H1 (cell line): ENCODE measurements around the gene KPNA4. TPM values are rescaled to one million over a fixed set of nuclear protein-coding genes. Genes with fewer than 3 reads are reported as not detected.

Experiments used
- CTCF ChIA-PET: fragments of 300-600 bp; sonication (Branson Sonifier 250); formaldehyde crosslinking; loops from one replicate; lab custom pipeline; 2021; ENCODE audit not compliant: partially characterized antibody; lab: Charles Lee
- POLR2A ChIA-PET: fragments of 300-600 bp; sonication (Branson Sonifier 250); formaldehyde crosslinking; loops from one replicate; lab custom pipeline; 2021; ENCODE audit warnings: inconsistent platforms; ENCODE audit not compliant: partially characterized antibody; lab: Charles Lee
- DNase-seq, 2 experiments: peaks; one replicate each; pipeline versions ENCODE4 v3.0.0 to v3.0.0-alpha.2; 2010 to 2022; ENCODE audit warnings: low spot score in 2 of 2, low read depth in 1 of 2, mixed read lengths in 1 of 2
- FAIRE-seq: peaks from 2 replicates; lab custom pipeline; 2011; peaks lifted over from hg19 to GRCh38; lab: Jason Lieb, UNC
- H2AFZ ChIP-seq: 2 replicates; pipeline ENCODE4 v1.8.1; 2012; ENCODE audit warnings: low read length, inconsistent platforms
- H2AK5ac ChIP-seq: 2 replicates; pipeline ENCODE4 v1.6.1; 2013; ENCODE audit warnings: low read depth, low read length
- H2BK120ac ChIP-seq: replicated peaks from 2 replicates; pipeline ENCODE3; 2013; ENCODE audit warnings: low read depth, low read length, inconsistent platforms
- H2BK12ac ChIP-seq: 2 replicates; pipeline ENCODE4 v1.6.1; 2013; ENCODE audit warnings: low read depth, low read length
- H2BK15ac ChIP-seq: 2 replicates; pipeline ENCODE4 v1.6.1; 2013; ENCODE audit warnings: low read length
- H2BK20ac ChIP-seq: 2 replicates; pipeline ENCODE4 v1.6.1; 2013; ENCODE audit warnings: low read length
- H2BK5ac ChIP-seq: 2 replicates; pipeline ENCODE4 v1.6.1; 2013; ENCODE audit warnings: low read depth, low read length
- H3K14ac ChIP-seq: 2 replicates; pipeline ENCODE4 v1.6.1; 2013; ENCODE audit warnings: inconsistent platforms; ENCODE audit not compliant: insufficient read length
- H3K18ac ChIP-seq: 2 replicates; pipeline ENCODE4 v1.6.1; 2013; ENCODE audit warnings: low read length; ENCODE audit errors: extremely low read depth
- H3K23ac ChIP-seq: 2 replicates; pipeline ENCODE4 v1.6.1; 2013; ENCODE audit warnings: inconsistent platforms; ENCODE audit not compliant: insufficient read length
- H3K23me2 ChIP-seq: 2 replicates; pipeline ENCODE4 v1.6.1; 2013; ENCODE audit warnings: low read depth, low read length
- H3K27ac ChIP-seq: 2 replicates; pipeline ENCODE4 v1.6.1; 2011; ENCODE audit warnings: low read depth, low read length, inconsistent platforms
- H3K27me3 ChIP-seq, 4 experiments: replicated peaks in 1 of 4; 1 replicate in 1 of 4; 2 replicates in 3 of 4; pipeline versions ENCODE4 v1.6.1 to v1.8.1; 2011 to 2013; ENCODE audit warnings: low read length in 3 of 4, mild to moderate bottlenecking in 3 of 4, inconsistent platforms in 2 of 4, mixed read lengths in 2 of 4, moderate library complexity in 1 of 4; ENCODE audit not compliant: control insufficient read depth in 3 of 4, insufficient read depth in 3 of 4; ENCODE audit errors: extremely low read depth in 1 of 4
- H3K36me3 ChIP-seq, 4 experiments: 2 replicates each; pipeline versions ENCODE4 v1.6.1 to v1.8.1; 2011 to 2013; ENCODE audit warnings: mild to moderate bottlenecking in 4 of 4, low read length in 3 of 4, moderate library complexity in 2 of 4, control low read depth in 1 of 4, inconsistent platforms in 1 of 4; ENCODE audit not compliant: insufficient read depth in 4 of 4, control insufficient read depth in 2 of 4
- H3K4ac ChIP-seq: replicated peaks from 2 replicates; pipeline ENCODE3; 2013; ENCODE audit warnings: low read length, low read depth, mixed read lengths, inconsistent platforms; ENCODE audit not compliant: insufficient read length
- H3K4me1 ChIP-seq, 4 experiments: replicated peaks in 1 of 4; 1 replicate in 1 of 4; 2 replicates in 3 of 4; pipeline versions ENCODE4 v1.6.1 to v1.8.1; 2011 to 2013; ENCODE audit warnings: low read length in 3 of 4, inconsistent platforms in 2 of 4, mixed read lengths in 1 of 4; ENCODE audit not compliant: insufficient read depth in 4 of 4, control insufficient read depth in 3 of 4
- H3K4me2 ChIP-seq, 2 experiments: 2 replicates each; pipeline versions ENCODE4 v1.6.1 to v1.8.1; 2011 to 2013; ENCODE audit warnings: low read depth in 2 of 2, low read length in 2 of 2, control low read depth in 1 of 2, inconsistent platforms in 1 of 2, mild to moderate bottlenecking in 1 of 2; ENCODE audit not compliant: insufficient read depth in 1 of 2
- H3K4me3 ChIP-seq, 4 experiments: fragments of 200-600, 300-600 bp in 1 of 4; sonication (generic), shearing (Covaris generic), sonication (Bioruptor Twin) in 1 of 4; 2 replicates each; pipeline versions ENCODE4 v1.5.1 to v1.8.1; 2011 to 2016; ENCODE audit warnings: low read length in 4 of 4, low read depth in 3 of 4, control low read depth in 2 of 4, inconsistent platforms in 2 of 4, mild to moderate bottlenecking in 2 of 4, mixed read lengths in 1 of 4, moderate library complexity in 1 of 4; ENCODE audit not compliant: insufficient read depth in 2 of 4; ENCODE audit errors: extremely low read depth in 1 of 4
- H3K56ac ChIP-seq: replicated peaks from 2 replicates; pipeline ENCODE3; 2013; ENCODE audit warnings: low read depth, mild to moderate bottlenecking, mixed read lengths, low read length, inconsistent platforms; ENCODE audit not compliant: insufficient read length
- H3K79me1 ChIP-seq: 2 replicates; pipeline ENCODE4 v1.6.1; 2013; ENCODE audit warnings: low read depth, low read length, control low read depth
- H3K79me2 ChIP-seq, 2 experiments: 2 replicates each; pipeline versions ENCODE4 v1.6.1 to v1.8.1; 2012 to 2013; ENCODE audit warnings: low read length in 2 of 2, mild to moderate bottlenecking in 2 of 2, inconsistent platforms in 1 of 2; ENCODE audit not compliant: insufficient read depth in 2 of 2, control insufficient read depth in 1 of 2
- H3K9ac ChIP-seq, 4 experiments: replicated peaks in 1 of 4; 1 replicate in 1 of 4; 2 replicates in 3 of 4; pipeline versions ENCODE4 v1.6.1 to v1.8.1; 2011 to 2013; ENCODE audit warnings: low read depth in 3 of 4, low read length in 3 of 4, control low read depth in 2 of 4, mild to moderate bottlenecking in 2 of 4, moderate library complexity in 2 of 4, inconsistent platforms in 1 of 4; ENCODE audit errors: extremely low read depth in 1 of 4
- H3K9me3 ChIP-seq, 2 experiments: 2 replicates each; pipeline versions ENCODE4 v1.6.1 to v1.8.1; 2012 to 2013; ENCODE audit warnings: mild to moderate bottlenecking in 2 of 2, moderate library complexity in 2 of 2, control low read depth in 1 of 2, inconsistent platforms in 1 of 2, low read depth in 1 of 2, low read length in 1 of 2, mixed read lengths in 1 of 2; ENCODE audit not compliant: insufficient read depth in 2 of 2
- H4K20me1 ChIP-seq, 2 experiments: replicated peaks in 1 of 2; 2 replicates each; pipeline versions ENCODE3 to v1.8.1; 2011 to 2013; ENCODE audit warnings: inconsistent platforms in 2 of 2, low read length in 2 of 2, mild to moderate bottlenecking in 1 of 2; ENCODE audit not compliant: insufficient read depth in 2 of 2, control insufficient read depth in 1 of 2
- H4K5ac ChIP-seq: 2 replicates; pipeline ENCODE4 v1.6.1; 2013; ENCODE audit warnings: low read length, low read depth, mixed read lengths, inconsistent platforms; ENCODE audit not compliant: insufficient read length
- H4K8ac ChIP-seq: 2 replicates; pipeline ENCODE4 v1.8.0; 2013; ENCODE audit warnings: mild to moderate bottlenecking, moderate library complexity, low read length, inconsistent platforms; ENCODE audit not compliant: insufficient read depth; ENCODE audit errors: extremely low read depth
- H4K91ac ChIP-seq: replicated peaks from 2 replicates; pipeline ENCODE3; 2013; ENCODE audit warnings: low read length, mixed read lengths, inconsistent platforms; ENCODE audit not compliant: insufficient read length
- BRCA1 ChIP-seq: IDR thresholded peaks from 2 replicates; pipeline ENCODE4 v1.6.1; 2012; ENCODE audit warnings: low read depth, low read length, improper control_type of control experiment
- EGR1 ChIP-seq: IDR thresholded peaks from 2 replicates; pipeline ENCODE4 v1.6.1; 2011; ENCODE audit warnings: low read depth, low read length, borderline replicate concordance
- FOSL1 ChIP-seq: IDR thresholded peaks from 2 replicates; pipeline ENCODE4 v1.6.1; 2011; ENCODE audit warnings: mild to moderate bottlenecking, low read depth, low read length, moderate library complexity; ENCODE audit not compliant: insufficient read depth
- GTF2F1 ChIP-seq: IDR thresholded peaks from 2 replicates; pipeline ENCODE4 v1.6.1; 2012; ENCODE audit warnings: low read depth, low read length, improper control_type of control experiment, borderline replicate concordance
- HDAC6 ChIP-seq: IDR thresholded peaks from one replicate; pipeline ENCODE4 v1.7.1; 2012; ENCODE audit warnings: low read depth, mild to moderate bottlenecking, inconsistent platforms, low read length, moderate library complexity
- KDM4A ChIP-seq: IDR thresholded peaks from one replicate; pipeline ENCODE4 v1.7.1; 2012; ENCODE audit warnings: low read depth, mild to moderate bottlenecking, moderate library complexity, low read length, inconsistent platforms; ENCODE audit not compliant: severe bottlenecking
- KDM5A ChIP-seq: fragments of 200-600 bp; IDR thresholded peaks from 2 replicates; pipeline ENCODE4 v1.7.1; 2012; ENCODE audit warnings: mild to moderate bottlenecking, low read length, inconsistent platforms, mixed read lengths
- PHF8 ChIP-seq: fragments of 200-600 bp; sonication (generic); conservative IDR thresholded peaks from 2 replicates; pipeline ENCODE4 v1.7.1; 2012; ENCODE audit warnings: low read depth, mild to moderate bottlenecking, inconsistent platforms, low read length, moderate library complexity
- WGBS, 2 experiments: shearing (Covaris generic) in 1 of 2; methylation state at CpG; one replicate each; pipeline versions ENCODE4 v1.1.6 to v1.1.7; 2013 to 2015; ENCODE audit warnings: low lambda C conversion rate in 2 of 2, mixed read lengths in 2 of 2, inconsistent platforms in 1 of 2, low coverage in 1 of 2, missing lambda C conversion rate in 1 of 2; ENCODE audit not compliant: insufficient replicate concordance in 2 of 2, insufficient coverage in 1 of 2, insufficient read length in 1 of 2; ENCODE audit errors: extremely low coverage in 1 of 2, missing lambda C conversion rate in 1 of 2; 5-methylcytosine and 5-hydroxymethylcytosine counted together
- polyA plus RNA-seq, 7 experiments: library from polyadenylated mRNA; depleted of rRNA in 3 of 7; stranded (reverse) in 5 of 7; unstranded in 2 of 7; fragments of >200 nt in 5 of 7; fragments of 200-250 nt in 2 of 7; gene quantifications; 1 replicate in 5 of 7; 2 replicates in 1 of 7; 4 replicates in 1 of 7; pipeline versions ENCODE4 v1.2.1 to v1.2.3, GENCODE V29; 2011 to 2013; ENCODE audit warnings: missing spikeins in 2 of 7, mixed read lengths in 2 of 7
- total RNA-seq: library from RNA; stranded (reverse); fragmentation: NEBNext Ultra II Directional; extraction: Animal tissue kit (Norgen Biotek cat#: 25700); gene quantifications from 2 replicates; pipeline ENCODE4 v1.2.1, GENCODE V29; 2021
- TF ChIP-seq, protein P1 (sequence below): IDR thresholded peaks from 2 replicates; pipeline ENCODE4 v1.6.1; 2012; ENCODE audit warnings: inconsistent platforms
- TF ChIP-seq, protein P2 (sequence below): IDR thresholded peaks from 2 replicates; pipeline ENCODE4 v1.6.1; 2012; ENCODE audit warnings: inconsistent platforms

The KPNA4 gene
- total and polyA plus RNA-seq, 2 of the 8 experiments (the other 6 are each of a cell fraction or from before 2014, with no cell fraction given), result 13.2 to 81.9 TPM

DNA sequence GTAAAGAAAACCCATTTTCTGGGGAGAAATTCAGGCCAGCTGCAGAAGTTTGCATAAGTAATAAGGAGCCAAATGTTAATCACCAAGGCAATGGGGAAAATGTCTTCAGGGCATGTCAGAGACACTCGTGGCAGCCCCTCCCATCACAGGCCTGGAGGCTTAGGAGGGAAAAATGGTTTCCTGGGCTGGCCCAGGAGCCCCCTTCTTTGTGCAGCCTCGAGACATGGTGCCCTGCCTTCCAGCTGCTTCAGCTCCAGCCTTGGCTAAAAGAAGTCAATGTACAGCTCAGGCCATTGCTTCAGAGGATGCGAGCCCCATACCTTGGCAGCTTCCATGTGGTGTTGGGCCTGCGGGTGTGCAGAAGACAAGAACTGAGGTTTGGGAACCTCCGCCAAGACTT lies 95.2 kb downstream of the KPNA4 start:
- Histone ChIP-seq H4K5ac (no peak overlapping the region), H3K4ac (no peak overlapping the region), H2BK5ac (no peak overlapping the region), H3K4me1 (no peaks in the 10 kb centered on the region), H3K27ac (no peak overlapping the region), H3K23me2 (no peaks in the 10 kb centered on the region), H3K4me3 (no peak overlapping the region), H2BK120ac (no peak overlapping the region), H3K36me3 (no peaks in the 10 kb centered on the region; a peak in 1 of 8 replicates), H2BK12ac (no peak overlapping the region), H2BK20ac (no peak overlapping the region), H4K91ac (no peak overlapping the region), H3K27me3 (no peaks in the 10 kb centered on the region), H2AFZ (no peak overlapping the region), H2AK5ac (no peak overlapping the region), H3K56ac (no peak overlapping the region), H4K20me1 (no peaks in the 10 kb centered on the region), H3K9me3 (peaks cover 19 to 21% of the 10 kb centered on the region in 2 experiments), H3K79me1 (no peaks in the 10 kb centered on the region), H3K4me2 (no peak overlapping the region), H3K79me2 (no peaks in the 10 kb centered on the region), H3K23ac (no peak overlapping the region), H3K14ac (no peak overlapping the region), H2BK15ac (no peak overlapping the region), H3K9ac (no peak overlapping the region), H4K8ac (no peak overlapping the region), H3K18ac (no peak overlapping the region)
- POLR2A ChIA-PET, result no interaction called here
- WGBS, 2 experiments, result 92% methylated on average over 5 of the region's 5 CpGs; no CpG with 5 or more reads in 1 of the 2 experiments
- TF ChIP-seq, protein P1, sequence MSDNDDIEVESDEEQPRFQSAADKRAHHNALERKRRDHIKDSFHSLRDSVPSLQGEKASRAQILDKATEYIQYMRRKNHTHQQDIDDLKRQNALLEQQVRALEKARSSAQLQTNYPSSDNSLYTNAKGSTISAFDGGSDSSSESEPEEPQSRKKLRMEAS, result no peak
- TF ChIP-seq BRCA1 (no peak), PHF8 (no peak), KDM5A (no peak), KDM4A (no peak), EGR1 (no peak), GTF2F1 (no peak), HDAC6 (no peak), FOSL1 (no peak)
- TF ChIP-seq, protein P2, sequence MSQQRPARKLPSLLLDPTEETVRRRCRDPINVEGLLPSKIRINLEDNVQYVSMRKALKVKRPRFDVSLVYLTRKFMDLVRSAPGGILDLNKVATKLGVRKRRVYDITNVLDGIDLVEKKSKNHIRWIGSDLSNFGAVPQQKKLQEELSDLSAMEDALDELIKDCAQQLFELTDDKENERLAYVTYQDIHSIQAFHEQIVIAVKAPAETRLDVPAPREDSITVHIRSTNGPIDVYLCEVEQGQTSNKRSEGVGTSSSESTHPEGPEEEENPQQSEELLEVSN, result no peak
- CTCF ChIA-PET, result interaction anchor here (1.3 to 1.6 kb wide), 2 partner anchors 11 to 17 kb away, joined by 3 to 4 read pairs; no protein-coding TSS in a partner anchor
- DNase-seq (no peak), FAIRE-seq (no peak)
